ENCODE results near the gene RAB43.
A peak's percentile ranks its signal among the peaks of the same experiment; 100 is the strongest.
"Not testable (repeated sequence)": the region's sequence is repeated elsewhere in the genome, so short reads cannot be mapped to it uniquely, and the experiment has no call there.

The RAB43 gene

DNA sequence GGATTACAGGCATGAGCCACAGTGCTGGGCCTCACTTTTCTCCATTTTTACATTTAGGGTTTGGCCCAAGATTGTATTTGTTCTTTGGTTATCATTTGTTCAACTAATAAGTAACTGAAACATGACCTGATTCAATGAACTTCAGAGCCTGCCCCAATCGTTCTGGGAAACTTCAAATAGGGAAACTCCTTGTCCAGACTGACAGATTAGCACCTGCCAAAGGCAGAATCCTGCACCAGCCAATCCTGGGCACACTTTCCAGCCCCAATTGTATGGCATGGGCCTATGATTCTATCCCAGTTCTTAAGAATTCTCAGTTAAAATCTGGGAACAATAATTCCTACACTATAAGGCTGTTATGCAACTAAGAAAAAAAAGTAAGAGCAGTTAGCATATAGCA, 18.3 kb upstream of the RAB43 start:
- Histone ChIP-seq H3K9me3 (ENCODE audit: control insufficient read depth in 1 of 2, low read length in 2 of 2) (no peaks in the 10 kb centered on the region), H3K36me3 (ENCODE audit: control insufficient read depth in 1 of 2, insufficient read depth in 2 of 2, low read length in 2 of 2) (peaks cover 11 to 40% of the 10 kb centered on the region in 2 donors), H3K27ac (ENCODE audit: low read depth, low read length) (no peak overlapping the region), H3K4me1 (ENCODE audit: control insufficient read depth in 1 of 2, insufficient read depth in 2 of 2, low read length in 2 of 2) (no peaks in the 10 kb centered on the region), H3K4me3 (ENCODE audit: low read depth in 1 of 2, low read length in 2 of 2) (no peak overlapping the region), H3K9ac (ENCODE audit: low read depth in 1 of 2, low read length in 2 of 2) (no peak overlapping the region), H3K27me3 (ENCODE audit: control insufficient read depth in 1 of 2, insufficient read depth in 2 of 2, low read length in 2 of 2) (no peaks in the 10 kb centered on the region)

DNA sequence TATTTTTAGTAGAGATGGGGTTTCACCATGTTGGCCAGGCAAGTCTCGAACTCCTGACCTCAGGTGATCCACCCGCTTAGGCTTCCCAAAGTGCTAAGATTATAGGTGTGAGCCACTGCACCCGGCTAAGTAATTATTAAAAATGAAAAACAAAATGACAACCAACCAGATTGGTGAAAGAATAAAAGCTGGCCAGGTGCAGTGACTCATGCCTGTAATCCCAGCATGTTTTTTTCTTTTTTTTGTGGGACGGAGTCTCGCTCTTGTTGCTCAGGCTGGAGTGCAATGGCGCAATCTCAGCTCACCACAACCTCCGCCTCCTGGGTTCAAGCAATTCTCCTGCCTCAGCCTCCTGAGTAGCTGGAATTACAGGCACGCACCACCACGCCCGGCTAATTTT, 14.7 kb upstream of the RAB43 start:
- H3K27me3 ChIP-seq (ENCODE audit: control insufficient read depth in 1 of 2, insufficient read depth in 2 of 2, low read length in 2 of 2); H3K4me1 ChIP-seq (ENCODE audit: control insufficient read depth in 1 of 2, insufficient read depth in 2 of 2, low read length in 2 of 2); H3K4me3 ChIP-seq (ENCODE audit: low read depth in 1 of 2, low read length in 2 of 2); H3K9me3 ChIP-seq (ENCODE audit: control insufficient read depth in 1 of 2, low read length in 2 of 2); H3K27ac ChIP-seq (ENCODE audit: low read depth, low read length); H3K9ac ChIP-seq (ENCODE audit: low read depth in 1 of 2, low read length in 2 of 2): not testable (repeated sequence)
- H3K36me3 ChIP-seq (ENCODE audit: control insufficient read depth in 1 of 2, insufficient read depth in 2 of 2, low read length in 2 of 2) = peaks cover 28 to 63% of the 10 kb centered on the region in 2 donors

GRCh38 chr3:129132097-129132866, 10.7 kb upstream of the RAB43 start:
- no peaks in the 10 kb centered on the region for H3K27me3 ChIP-seq (ENCODE audit: control insufficient read depth in 1 of 2, insufficient read depth in 2 of 2, low read length in 2 of 2)
- H3K36me3 ChIP-seq (ENCODE audit: control insufficient read depth in 1 of 2, insufficient read depth in 2 of 2, low read length in 2 of 2) = peaks cover 40 to 79% of the 10 kb centered on the region in 2 donors
- no peaks in the 10 kb centered on the region for H3K9me3 ChIP-seq (ENCODE audit: control insufficient read depth in 1 of 2, low read length in 2 of 2)
- no peak overlapping the region for H3K9ac ChIP-seq (ENCODE audit: low read depth in 1 of 2, low read length in 2 of 2)
- H3K4me1 ChIP-seq (ENCODE audit: control insufficient read depth in 1 of 2, insufficient read depth in 2 of 2, low read length in 2 of 2) = no peaks in the 10 kb centered on the region
- H3K4me3 ChIP-seq (ENCODE audit: low read depth in 1 of 2, low read length in 2 of 2) = no peak overlapping the region
- H3K27ac ChIP-seq (ENCODE audit: low read depth, low read length) = no peak overlapping the region

GRCh38 chr3:129131465-129132088, 10.0 kb upstream of the RAB43 start:
- no peaks in the 10 kb centered on the region for H3K9me3 ChIP-seq (ENCODE audit: control insufficient read depth in 1 of 2, low read length in 2 of 2)
- H3K27ac ChIP-seq (ENCODE audit: low read depth, low read length) = no peak overlapping the region
- peaks cover 40 to 83% of the 10 kb centered on the region in 2 donors for H3K36me3 ChIP-seq (ENCODE audit: control insufficient read depth in 1 of 2, insufficient read depth in 2 of 2, low read length in 2 of 2)
- H3K4me1 ChIP-seq (ENCODE audit: control insufficient read depth in 1 of 2, insufficient read depth in 2 of 2, low read length in 2 of 2) = no peaks in the 10 kb centered on the region
- H3K27me3 ChIP-seq (ENCODE audit: control insufficient read depth in 1 of 2, insufficient read depth in 2 of 2, low read length in 2 of 2) = no peaks in the 10 kb centered on the region
- no peak overlapping the region for H3K9ac ChIP-seq (ENCODE audit: low read depth in 1 of 2, low read length in 2 of 2)
- H3K4me3 ChIP-seq (ENCODE audit: low read depth in 1 of 2, low read length in 2 of 2) = no peak overlapping the region

- H3K4me1 ChIP-seq (ENCODE audit: control insufficient read depth in 1 of 2, insufficient read depth in 2 of 2, low read length in 2 of 2) = no peaks in the 10 kb centered on the region
- H3K9ac ChIP-seq (ENCODE audit: low read depth in 1 of 2, low read length in 2 of 2) = no peak overlapping the region
- H3K27me3 ChIP-seq (ENCODE audit: control insufficient read depth in 1 of 2, insufficient read depth in 2 of 2, low read length in 2 of 2) = no peaks in the 10 kb centered on the region
- H3K9me3 ChIP-seq (ENCODE audit: control insufficient read depth in 1 of 2, low read length in 2 of 2) = no peaks in the 10 kb centered on the region
- peaks cover 40 to 76% of the 10 kb centered on the region in 2 donors for H3K36me3 ChIP-seq (ENCODE audit: control insufficient read depth in 1 of 2, insufficient read depth in 2 of 2, low read length in 2 of 2)
- H3K27ac ChIP-seq (ENCODE audit: low read depth, low read length) = no peak overlapping the region
- no peak overlapping the region for H3K4me3 ChIP-seq (ENCODE audit: low read depth in 1 of 2, low read length in 2 of 2)
Measured at GRCh38 chr3:129130291-129130813, 8.7 kb upstream of the RAB43 start.

GRCh38 chr3:129128357-129129155, 7.0 kb upstream of the RAB43 start:
- peaks cover under 1 to 3% of the 10 kb centered on the region in 2 donors for H3K4me1 ChIP-seq (ENCODE audit: control insufficient read depth in 1 of 2, insufficient read depth in 2 of 2, low read length in 2 of 2)
- H3K9me3 ChIP-seq (ENCODE audit: control insufficient read depth in 1 of 2, low read length in 2 of 2) = no peaks in the 10 kb centered on the region
- no peak overlapping the region for H3K9ac ChIP-seq (ENCODE audit: low read depth in 1 of 2, low read length in 2 of 2)
- H3K4me3 ChIP-seq (ENCODE audit: low read depth in 1 of 2, low read length in 2 of 2) = no peak overlapping the region
- H3K27ac ChIP-seq (ENCODE audit: low read depth, low read length) = no peak overlapping the region
- peaks cover 29 to 58% of the 10 kb centered on the region in 2 donors for H3K36me3 ChIP-seq (ENCODE audit: control insufficient read depth in 1 of 2, insufficient read depth in 2 of 2, low read length in 2 of 2)
- no peaks in the 10 kb centered on the region for H3K27me3 ChIP-seq (ENCODE audit: control insufficient read depth in 1 of 2, insufficient read depth in 2 of 2, low read length in 2 of 2)

DNA sequence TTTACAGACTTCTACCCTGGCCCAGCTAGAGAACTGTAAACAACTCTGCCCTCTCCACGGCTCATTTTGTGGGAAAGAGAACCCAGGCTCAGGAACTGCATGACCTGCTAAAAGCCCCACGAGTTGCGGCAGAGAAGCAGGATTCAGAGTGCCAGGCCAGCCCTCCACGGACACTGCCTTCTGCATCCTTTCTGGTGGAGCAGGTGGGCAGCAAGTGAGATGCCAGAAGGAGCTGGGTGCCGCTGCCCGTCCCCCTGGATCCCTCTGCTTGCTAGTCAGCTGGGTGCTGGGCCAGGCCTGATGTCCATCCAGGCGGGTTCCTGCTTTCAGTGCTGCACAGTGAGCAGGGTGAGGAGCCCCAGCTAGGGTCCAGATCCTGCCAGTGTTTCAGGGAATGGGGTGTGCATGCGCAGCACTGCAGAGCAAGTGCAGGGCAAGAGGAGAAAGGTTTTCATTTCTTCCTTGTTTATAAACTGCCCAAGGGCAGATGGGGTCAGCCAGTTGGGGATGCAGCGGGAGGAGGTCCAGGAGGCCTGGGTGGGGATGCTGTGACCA, 5.2 kb upstream of the RAB43 start:
- Histone ChIP-seq H3K4me1 (ENCODE audit: control insufficient read depth in 1 of 2, insufficient read depth in 2 of 2, low read length in 2 of 2) (peaks cover 12 to 17% of the 10 kb centered on the region in 2 donors), H3K36me3 (ENCODE audit: control insufficient read depth in 1 of 2, insufficient read depth in 2 of 2, low read length in 2 of 2) (peaks cover 21 to 42% of the 10 kb centered on the region in 2 donors), H3K9ac (ENCODE audit: low read depth in 1 of 2, low read length in 2 of 2) (no peak overlapping the region), H3K27ac (ENCODE audit: low read depth, low read length) (no peak overlapping the region), H3K27me3 (ENCODE audit: control insufficient read depth in 1 of 2, insufficient read depth in 2 of 2, low read length in 2 of 2) (no peaks in the 10 kb centered on the region), H3K9me3 (ENCODE audit: control insufficient read depth in 1 of 2, low read length in 2 of 2) (no peaks in the 10 kb centered on the region), H3K4me3 (ENCODE audit: low read depth in 1 of 2, low read length in 2 of 2) (no peak overlapping the region)

GRCh38 chr3:129123314-129124060, 1.9 kb upstream of the RAB43 start:
- Histone ChIP-seq H3K4me3 (ENCODE audit: low read depth in 1 of 2, low read length in 2 of 2) (no peak overlapping the region), H3K4me1 (ENCODE audit: control insufficient read depth in 1 of 2, insufficient read depth in 2 of 2, low read length in 2 of 2) (peaks cover 30 to 34% of the 10 kb centered on the region in 2 donors), H3K9me3 (ENCODE audit: control insufficient read depth in 1 of 2, low read length in 2 of 2) (no peaks in the 10 kb centered on the region), H3K27ac (ENCODE audit: low read depth, low read length) (no peak overlapping the region), H3K9ac (ENCODE audit: low read depth in 1 of 2, low read length in 2 of 2) (no peak overlapping the region), H3K27me3 (ENCODE audit: control insufficient read depth in 1 of 2, insufficient read depth in 2 of 2, low read length in 2 of 2) (no peaks in the 10 kb centered on the region), H3K36me3 (ENCODE audit: control insufficient read depth in 1 of 2, insufficient read depth in 2 of 2, low read length in 2 of 2) (peaks cover 0 to 10% of the 10 kb centered on the region in 2 donors)

DNA sequence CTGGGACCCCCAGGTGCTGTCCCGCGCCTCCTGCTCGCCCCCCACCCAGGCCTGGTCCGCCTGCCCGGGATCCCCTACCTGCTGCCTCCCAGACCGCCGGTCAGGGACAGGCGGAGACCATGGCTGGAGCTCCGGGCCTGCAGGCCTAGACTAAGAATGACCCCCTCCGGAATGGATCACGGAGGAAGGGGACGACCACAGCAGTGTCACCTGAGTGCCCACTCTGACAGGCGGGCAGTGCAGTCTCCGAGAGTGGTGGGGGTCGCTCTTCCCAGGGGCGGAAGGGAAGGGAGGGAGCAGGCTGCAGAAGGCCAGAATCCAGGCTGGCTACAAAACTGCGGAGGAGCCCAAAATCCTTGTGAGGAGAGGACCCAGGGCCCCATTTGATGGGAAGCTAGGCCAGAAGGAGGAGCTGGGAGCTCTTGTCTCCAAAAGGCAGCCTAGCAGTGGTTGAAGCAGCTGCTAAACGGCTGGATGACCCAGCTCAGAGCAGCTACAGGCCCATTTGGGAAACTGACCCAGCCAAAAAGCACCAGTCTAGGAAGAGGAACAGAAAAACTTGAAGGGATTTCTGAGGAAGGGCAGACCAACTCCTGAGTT, 908 bp upstream of the RAB43 start:
- peak overlapping the region; percentile 89 for H3K27ac ChIP-seq (ENCODE audit: low read depth, low read length)
- peaks cover 40 to 44% of the 10 kb centered on the region in 2 donors for H3K4me1 ChIP-seq (ENCODE audit: control insufficient read depth in 1 of 2, insufficient read depth in 2 of 2, low read length in 2 of 2)
- no peaks in the 10 kb centered on the region for H3K9me3 ChIP-seq (ENCODE audit: control insufficient read depth in 1 of 2, low read length in 2 of 2)
- peaks cover 3 to 8% of the 10 kb centered on the region in 2 donors for H3K36me3 ChIP-seq (ENCODE audit: control insufficient read depth in 1 of 2, insufficient read depth in 2 of 2, low read length in 2 of 2)
- H3K9ac ChIP-seq (ENCODE audit: low read depth in 1 of 2, low read length in 2 of 2) = no peak overlapping the region
- no peaks in the 10 kb centered on the region for H3K27me3 ChIP-seq (ENCODE audit: control insufficient read depth in 1 of 2, insufficient read depth in 2 of 2, low read length in 2 of 2)
- no peak overlapping the region for H3K4me3 ChIP-seq (ENCODE audit: low read depth in 1 of 2, low read length in 2 of 2)
